Activated CD4-positive, CD25-positive, alpha-beta regulatory T cell treated with anti-CD3 and anti-CD28 coated beads, Interleukin-2, amount 50 U/mL, for 16 hours (primary cell): ENCODE data around the gene CCDC88A.
"Not testable (repeated sequence)": the region's sequence is repeated elsewhere in the genome, so short reads cannot be mapped to it uniquely, and the experiment has no call there.

ENCODE experiments used
- DNase-seq: peaks from one replicate; pipeline ENCODE4 v3.0.0-alpha.2; 2020; ENCODE audit warnings: low read depth, low spot score

CCDC88A gene

DNA sequence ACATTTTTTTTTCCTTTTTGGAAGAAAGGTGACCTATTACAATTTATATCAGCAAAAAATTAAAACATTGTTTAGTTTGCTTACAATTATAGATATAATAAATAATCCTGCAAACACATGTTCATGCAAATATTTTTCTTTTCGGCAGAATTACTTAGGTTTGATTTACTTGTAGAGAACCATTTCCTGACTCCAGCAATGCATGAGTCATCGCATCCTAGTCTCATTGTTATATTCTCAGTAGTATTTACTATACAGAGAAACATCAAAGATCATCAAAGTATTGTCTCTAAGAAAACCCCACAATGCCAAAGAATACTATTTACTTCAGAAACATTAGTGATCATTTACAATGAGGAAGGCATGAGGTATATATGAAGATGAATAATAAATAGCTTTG lies 110.2 kb downstream of the CCDC88A start:
- DNase-seq: no peak

DNA sequence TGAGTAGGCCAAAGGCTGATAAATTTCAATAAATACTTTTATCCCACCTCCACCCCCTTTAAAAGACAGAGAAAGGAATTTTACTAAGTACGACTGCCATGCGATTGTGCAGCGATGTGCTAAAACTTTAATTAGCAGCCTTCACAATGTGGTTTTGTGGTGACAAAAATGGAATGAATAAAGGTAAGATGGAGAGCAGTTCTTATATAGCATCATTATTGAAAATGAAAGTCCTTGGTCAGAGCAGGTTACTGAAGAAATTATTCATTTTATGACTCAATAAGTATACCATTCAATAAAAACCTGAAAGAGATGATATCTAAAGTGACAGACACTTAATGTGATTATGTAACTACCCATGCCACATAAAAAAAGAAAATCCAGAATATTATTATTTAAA lies 117.4 kb downstream of the CCDC88A start:
- no peak for DNase-seq

DNA sequence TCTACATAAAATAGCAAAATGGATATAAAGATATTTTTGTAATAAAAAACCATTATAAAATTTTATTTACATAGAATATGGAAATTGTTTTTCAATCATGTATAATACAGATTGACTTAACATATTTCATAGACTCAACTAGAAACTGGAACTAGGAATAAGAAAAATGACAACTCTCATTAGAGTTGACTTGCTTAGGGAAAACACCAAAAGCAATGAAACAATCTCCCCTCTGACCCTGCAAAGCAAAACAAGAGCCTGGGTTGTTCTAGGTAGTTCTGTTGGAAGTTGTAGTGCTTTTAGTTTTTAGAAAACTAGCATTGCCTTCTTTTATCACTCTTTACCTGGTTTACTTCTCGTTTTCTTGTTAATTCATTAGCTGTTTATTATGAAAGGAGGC lies 118.4 kb downstream of the CCDC88A start:
- DNase-seq: no peak

DNA sequence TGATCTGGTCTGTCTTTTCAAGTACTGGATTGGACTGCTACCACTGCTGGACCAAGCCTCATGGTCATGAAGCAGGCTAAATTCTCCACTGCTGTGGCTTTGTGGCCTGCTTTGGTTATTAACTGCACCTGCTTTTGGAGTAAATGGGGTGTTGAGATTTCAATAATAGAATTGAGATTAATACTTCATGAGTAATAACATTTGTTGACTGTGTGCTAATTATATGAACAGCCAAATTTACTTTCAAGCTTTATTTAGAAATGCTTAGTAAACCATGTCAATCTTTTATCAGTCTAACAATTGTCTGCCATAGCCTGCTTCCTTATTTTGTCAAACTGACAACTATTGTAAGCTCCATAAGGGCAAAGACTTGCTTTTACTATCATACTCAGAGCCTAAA lies 123.3 kb downstream of the CCDC88A start:
- DNase-seq: no peak

DNA sequence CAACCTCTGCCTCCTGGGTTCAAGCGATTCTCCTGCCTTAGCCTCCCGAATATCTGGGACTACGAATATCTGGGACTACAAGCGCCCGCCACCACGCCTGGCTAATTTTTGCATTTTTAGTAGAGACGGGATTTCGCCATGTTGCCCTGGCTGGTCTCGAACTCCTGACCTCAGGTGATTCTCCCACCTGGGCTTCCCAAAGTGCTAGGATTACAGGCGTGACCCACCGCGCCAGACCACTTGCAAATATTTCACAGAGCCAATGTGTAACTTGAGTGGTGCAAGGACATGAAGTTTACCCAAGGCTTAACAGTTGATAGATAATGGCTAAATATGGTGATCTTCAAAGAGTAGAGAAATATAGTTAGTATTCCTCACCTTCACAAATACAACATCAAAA lies 136.6 kb downstream of the CCDC88A start:
- DNase-seq: no peak

DNA sequence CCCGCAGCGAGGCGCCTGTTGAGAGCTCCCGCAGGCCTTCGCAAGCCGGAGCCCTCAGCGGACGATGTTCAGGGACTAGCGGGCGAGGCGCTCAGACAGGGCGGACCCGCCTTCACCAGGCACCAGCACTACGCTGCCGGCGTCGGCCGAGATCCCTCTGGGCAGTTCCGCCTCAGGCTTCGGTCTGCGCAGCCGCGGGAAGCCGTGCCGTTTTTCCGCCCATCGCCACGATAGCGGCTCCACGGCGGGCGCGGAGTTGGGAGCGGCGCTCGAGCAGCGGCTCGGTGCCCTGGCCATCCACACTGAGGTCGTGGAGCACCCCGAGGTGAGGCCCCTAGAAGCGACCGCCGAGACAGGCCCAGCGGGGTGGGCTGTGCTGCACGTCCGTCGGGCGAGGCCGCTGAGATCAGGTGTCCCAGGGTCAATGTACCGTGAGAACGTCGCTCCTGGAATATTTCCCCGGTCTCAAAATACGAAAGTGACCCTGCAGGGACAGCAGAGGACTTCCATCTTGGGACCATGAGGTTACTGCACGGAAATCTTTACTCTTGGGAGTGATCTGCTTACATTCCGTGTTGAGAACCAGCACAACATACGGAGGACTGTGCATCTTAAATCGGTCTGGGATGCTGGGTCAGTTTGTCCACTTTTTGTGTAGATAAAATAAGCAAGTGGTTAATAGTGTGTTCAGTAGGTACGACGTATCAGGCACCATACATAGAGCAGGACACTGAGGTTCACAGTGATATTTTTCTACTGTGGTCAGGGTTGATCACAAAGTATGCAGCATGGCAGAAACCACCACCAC lies 137.3 kb downstream of the CCDC88A start:
- peak; percentile 63 for DNase-seq

DNA sequence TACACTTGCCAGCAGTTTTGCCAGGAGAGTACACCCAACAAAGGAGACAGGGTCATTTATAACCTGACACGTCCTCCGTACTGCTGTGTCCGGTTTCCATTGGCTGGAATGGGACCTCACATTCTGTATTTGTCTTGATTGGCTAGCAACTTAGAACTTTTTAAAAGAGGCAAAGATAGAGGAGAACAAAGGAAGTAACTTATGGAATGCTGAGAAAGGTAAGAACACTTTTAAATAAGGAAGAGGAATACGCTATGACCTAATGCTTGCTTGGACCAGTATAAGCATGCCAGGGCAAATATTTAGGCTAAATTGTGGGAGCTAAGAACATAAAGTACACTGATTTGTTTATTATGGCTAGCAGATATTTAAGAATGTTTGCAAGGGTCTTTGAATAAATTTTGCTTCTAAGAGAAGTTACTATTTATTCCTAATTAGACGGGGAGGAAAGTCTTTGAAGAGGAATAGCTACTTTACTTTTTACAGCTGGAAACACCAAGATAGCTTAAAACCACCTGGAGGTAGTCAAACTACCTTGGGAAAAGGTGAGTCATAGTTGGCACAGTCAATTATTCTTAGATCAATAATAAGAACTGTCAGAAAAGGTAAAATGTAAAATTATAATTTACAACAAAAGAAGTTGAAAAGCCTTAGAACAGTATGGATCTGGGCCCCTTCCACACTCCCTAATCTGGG lies 138.7 kb downstream of the CCDC88A start:
- not testable (repeated sequence) for DNase-seq

DNA sequence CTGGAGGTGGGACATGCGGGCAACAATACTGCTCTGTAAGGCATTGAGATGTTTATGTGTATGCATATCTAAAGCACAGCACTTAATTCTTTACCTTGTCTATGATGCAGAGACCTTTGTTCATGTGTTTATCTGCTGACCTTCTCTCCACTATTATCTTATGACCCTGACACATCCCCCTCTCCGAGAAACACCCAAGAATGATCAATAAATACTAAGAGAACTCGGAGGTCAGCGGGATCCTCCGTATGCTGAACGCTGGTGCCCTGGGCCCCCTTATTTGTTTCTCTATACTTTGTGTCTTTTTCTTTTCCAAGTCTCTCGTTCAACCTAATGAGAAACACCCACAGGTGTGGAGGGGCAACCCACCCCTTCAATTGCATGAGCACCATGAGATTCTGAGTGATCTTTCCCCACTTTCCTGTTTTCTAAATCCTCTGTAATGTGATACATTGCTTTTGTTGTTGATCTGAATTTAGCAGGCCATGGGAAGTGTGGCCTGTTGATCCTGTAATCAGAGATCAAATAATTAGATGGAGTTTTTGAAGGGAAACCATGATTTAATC lies 139.7 kb downstream of the CCDC88A start:
- not testable (repeated sequence) for DNase-seq

DNA sequence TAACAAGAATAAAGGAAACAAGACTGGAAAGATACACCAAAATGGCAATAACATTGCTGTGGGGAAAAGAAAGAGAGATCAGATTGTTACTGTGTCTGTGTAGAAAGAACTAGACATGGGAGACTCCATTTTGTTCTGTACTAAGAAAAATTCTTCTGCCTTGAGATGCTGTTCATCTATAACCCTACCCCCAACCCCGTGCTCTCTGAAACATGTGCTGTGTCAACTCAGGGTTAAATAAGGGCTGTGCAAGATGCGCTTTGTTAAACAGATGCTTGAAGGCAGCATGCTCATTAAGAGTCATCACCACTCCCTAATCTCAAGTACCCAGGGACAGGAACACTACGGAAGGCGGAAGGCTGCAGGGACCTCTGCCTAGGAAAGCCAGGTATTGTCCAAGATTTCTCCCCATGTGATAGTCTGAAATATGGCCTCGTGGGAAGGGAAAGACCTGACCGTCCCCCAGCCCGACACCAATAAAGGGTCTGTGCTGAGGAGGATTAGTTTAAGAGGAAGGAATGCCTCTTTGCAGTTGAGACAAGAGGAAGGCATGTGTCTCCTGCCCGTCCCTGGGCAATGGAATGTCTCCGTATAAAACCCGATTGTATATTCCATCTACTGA lies 140.3 kb downstream of the CCDC88A start:
- not testable (repeated sequence) for DNase-seq

DNA sequence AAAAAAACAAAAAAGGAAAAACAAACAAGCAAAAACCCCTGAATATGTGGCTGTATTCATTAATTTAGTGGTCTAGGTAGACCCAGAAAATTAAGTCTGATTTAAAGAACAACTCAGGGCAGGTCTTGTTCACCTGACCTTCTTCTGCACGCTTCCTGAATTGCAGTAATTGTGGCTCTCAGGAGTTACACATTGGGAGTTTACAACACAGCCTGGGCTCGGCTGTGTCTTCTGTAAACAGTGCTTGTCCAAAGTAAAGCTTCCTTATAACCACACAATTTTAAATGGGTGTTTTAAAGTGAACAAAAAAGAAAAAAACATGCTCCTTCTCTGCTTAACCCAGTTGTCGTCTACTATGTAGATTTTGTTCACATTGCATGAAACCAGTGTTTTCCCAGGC lies 142.3 kb downstream of the CCDC88A start:
- no peak for DNase-seq

DNA sequence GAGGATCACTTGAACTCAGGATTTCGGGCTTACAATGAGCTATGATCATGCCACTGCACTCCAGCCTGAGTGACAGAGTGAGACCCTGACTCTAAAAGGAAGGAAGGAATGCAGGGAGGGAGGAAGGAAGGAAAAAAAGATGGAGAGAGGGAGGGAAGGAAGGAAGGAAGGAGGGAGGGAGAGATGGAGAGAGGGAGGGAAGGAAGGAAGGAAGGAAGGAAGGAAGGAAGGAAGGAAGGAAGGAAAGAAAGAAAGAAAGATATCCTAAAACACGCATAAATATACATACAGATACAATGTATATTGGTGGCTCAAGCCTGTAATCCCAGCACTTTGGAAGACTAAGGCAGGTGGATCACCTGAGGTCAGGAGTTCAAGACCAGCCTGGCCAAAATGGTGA lies 145.3 kb downstream of the CCDC88A start:
- DNase-seq: not testable (repeated sequence)

DNA sequence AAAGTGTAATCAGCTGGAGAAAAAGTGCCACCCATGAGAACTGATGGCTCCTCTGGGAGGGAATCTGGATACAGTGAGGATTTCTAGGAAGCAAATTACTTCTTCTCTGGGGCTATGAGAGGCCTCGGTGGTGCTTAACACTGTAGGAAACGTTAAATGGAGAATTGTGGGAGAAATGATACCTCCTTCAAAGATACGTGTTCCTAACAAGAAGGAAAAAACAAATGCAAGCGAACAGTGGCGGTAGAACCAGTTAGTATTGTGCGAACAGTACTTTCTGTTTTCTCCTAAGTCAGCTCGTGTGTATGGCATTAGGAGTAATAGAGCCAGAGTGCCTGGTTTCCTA lies 150.0 kb downstream of the CCDC88A start:
- no peak for DNase-seq

DNA sequence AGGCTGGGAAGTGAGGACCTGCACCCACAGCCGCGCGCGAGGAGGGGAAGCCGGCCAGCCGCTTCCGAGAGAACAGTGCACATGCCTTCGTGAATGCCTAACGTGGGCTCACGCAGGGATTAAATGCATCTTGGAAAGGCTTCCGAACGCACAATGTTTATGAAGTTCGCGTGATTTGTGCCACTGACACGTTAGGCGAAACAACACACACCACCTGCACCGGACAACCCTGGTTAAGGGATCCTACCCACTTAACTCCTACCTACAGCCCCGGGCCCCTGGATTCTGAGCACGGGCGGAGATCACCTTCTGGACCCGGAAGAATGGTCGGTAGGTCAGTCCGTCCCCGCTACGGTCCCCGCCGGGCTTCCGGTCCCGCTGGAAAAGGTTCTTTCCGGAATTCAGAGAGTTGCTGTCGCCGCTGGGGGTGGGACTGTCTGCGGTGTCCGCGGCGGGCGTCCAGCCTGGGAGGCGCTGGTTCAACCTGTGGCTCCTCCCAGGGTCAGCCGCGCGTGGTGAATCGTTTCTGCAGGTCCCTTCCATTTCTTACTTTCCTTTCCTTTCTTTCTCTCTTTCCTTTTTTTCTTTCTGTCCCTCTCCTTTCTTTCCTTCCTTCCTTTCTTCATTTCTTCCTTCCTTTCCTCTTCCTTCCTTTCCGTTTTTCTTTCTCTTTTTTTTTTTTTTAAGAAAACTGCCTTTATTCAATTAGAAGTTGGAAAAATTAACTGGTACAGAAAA lies 150.6 kb downstream of the CCDC88A start, which contains the start of gene MTIF2:
Gene MTIF2, minus strand, starts transcription at position 325 of the 738 bp plus-strand sequence. CDS start 5,373 bp downstream, outside the sequence.
- DNase-seq: peak; percentile 72

DNA sequence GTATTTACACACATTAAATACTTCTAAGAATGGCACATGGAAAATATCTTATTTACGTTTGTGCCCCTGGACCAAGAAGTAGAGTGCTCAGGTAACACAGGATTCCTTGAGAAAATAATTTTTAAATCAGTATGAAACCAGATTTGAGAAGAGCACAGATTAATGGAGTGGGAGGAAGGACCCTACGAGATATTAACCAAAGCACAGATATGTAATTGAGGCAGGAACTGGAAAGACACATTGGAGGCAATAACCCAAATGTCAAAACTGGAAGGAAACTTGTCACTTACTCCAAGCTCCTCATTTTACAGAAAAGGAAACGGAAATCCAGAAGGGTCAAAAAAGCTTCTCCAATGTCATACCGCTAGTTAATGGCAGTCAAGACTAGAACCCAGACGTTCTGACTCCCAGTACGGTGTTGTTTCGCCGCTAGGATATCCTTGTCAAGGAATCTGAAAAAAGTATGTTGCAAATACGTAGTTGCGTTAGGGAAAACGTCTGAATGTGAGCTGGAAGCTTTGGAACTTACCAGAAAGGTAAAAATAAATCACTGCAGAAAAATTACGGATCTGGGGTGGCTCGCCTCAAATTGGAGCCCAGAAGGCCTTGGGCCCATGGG lies 151.3 kb downstream of the CCDC88A start:
- DNase-seq: no peak

DNA sequence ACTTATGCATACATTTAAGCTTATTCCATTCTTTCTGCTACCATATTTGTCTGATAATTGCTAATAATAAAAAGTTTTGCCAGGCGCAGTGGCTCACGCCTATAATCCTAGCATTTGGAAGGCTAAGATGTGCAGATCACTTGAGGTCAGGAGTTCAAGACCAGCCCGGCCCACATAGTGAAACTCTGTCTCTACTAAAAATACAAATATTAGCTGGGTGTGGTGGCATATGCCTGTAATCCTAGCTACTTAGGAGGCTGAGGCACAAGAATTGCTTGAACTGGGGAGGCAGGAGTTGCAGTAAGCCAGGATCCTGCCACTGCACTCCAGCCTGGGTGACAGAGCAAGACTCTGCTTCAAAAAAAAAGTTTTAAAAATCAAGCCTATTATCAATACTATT lies 160.1 kb downstream of the CCDC88A start:
- DNase-seq: not testable (repeated sequence)

DNA sequence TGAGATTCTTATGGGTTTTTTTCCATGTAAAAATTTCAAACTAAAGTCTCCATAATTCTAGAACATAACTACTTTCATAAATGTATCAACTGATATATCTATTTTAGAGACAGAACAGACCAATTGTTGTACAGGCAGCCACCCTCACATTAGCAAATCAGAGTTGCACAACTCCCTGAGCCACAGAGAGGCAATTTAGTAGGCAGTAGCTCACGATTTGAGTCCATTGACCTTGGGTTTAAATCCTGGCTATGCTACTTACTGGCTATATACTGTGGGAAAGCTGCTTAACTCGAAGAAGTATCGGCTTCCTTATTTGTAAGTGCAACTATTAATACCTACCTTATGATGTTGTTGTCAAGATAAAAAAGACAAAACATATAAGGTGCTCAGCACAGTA lies 166.8 kb downstream of the CCDC88A start:
- no peak for DNase-seq

DNA sequence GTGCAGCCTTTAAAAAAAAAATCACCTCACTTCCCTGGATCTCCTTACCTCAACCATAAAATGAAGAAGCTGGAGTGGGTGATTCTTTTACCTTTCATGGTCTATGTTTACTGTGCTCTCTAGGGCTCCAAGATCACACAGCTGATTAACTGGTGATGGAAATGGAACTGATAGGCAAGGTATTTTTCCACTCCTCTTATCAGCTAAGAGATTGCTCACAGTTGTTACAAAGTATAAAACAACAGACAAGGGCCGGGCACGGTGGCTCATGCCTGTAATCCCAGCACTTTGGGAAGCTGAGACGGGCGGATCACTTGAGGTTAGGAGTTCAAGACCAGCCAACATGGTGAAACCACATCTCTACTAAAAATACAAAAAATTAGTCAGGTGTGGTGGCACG lies 172.6 kb downstream of the CCDC88A start:
- no peak for DNase-seq

DNA sequence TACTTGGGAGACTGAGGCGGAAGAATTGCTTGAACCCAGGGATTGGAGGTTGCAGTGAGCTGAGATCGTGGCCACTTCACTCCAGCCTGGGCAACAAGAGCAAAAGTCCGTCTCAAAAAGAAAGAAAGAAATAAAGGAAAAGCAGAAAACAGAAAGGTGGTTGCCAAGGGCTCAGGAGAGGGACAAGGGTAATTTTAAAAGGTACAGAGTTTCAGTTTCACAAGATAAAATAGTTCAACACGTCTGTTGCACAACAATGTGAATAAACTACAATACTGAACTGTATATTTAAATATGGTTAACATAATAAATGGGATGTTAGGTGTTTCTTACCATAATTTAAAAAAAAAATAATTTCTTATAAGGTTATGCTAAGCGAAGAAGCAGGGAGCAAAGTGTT lies 174.2 kb downstream of the CCDC88A start:
- no peak for DNase-seq

DNA sequence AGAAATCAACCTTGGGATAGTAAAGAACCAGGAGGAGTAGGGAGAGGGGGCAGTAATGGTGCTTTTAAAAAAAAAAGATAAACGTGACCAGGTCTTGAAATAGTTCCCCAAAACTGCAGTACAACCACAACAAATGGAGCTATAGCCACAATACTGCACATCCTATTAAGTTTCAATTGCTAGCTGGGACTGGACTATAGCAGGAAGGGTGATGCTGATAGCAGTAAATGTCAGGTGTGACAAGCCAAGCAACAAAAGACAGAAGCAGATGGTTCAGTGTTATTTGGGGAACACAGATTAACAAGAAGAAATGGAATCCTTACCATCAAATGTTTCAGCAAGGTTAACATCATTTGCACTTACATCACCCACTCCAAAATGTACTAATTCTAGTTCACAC lies 177.0 kb downstream of the CCDC88A start:
- DNase-seq: no peak

DNA sequence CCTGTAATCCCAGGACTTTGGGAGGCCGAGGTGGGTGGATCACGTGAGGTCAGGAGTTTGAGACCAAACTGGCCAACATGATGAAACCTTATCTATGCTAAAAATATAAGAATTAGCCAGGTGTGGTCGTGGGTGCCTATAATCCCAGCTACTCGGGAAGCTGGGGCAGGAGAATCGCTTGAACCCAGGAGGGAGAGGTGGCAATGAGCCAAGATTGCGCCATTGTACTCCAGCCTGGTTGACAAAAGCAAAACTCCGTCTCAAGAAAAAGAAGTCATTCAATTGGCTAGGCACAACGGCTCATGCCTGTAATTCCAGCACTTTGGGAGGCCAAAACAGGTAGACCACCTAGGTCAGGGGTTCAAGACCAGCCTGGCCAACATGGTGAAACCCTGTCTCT lies 178.1 kb downstream of the CCDC88A start:
- not testable (repeated sequence) for DNase-seq

DNA sequence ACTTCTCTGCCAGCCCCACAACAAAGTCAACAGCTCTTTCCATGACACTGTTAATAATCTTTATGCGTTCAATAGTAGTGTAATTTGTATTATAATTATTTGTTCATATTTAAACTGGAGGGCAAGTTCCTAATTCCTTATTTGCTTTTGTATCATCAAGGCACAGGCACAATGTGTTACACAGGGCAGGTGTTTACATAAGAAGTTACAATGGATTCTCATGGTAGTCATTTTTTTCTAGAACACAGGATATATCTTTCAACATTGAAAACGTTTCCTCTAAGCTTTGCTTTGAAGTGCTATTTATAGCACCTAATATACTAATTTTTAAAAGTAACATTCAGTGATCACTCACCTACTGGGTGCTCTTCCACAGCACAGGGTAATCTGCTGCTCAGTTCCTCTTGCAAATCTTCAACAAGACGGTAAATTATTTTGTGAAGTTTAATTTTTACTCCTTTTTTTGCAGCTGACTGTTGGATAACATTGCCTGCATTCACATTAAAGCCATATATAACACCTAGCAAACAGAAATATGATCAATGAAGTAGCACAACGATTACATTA lies 179.9 kb downstream of the CCDC88A start:
- DNase-seq: no peak
